ENCODE results near the gene CARNS1. TPM values are rescaled to one million over a fixed set of nuclear protein-coding genes. Genes with fewer than 3 reads are reported as not detected.

Gene CARNS1
- polyA plus RNA-seq, 1 experiment: 0.12 TPM

GRCh38 chr11:67469508-67469811, 54.0 kb downstream of the CARNS1 start:
- ChIA-PET POLR2A (no interaction called here), CTCF (interaction anchor here (0.7 to 2.0 kb wide), 4 partner anchors 69 to 118 kb away, joined by 3 to 8 read pairs (median 4); partner anchors contain the start of genes PPP1CA and RAD9A)
- H3K4me3 ChIP-seq (ENCODE audit: low read depth, low read length): peak overlapping the region; percentile 86
- H3K27me3 ChIP-seq (ENCODE audit: control insufficient read depth, insufficient read depth, low read length): no peaks in the 10 kb centered on the region
- no peak for TF ChIP-seq CTCF (IDR thresholded peaks at IDR 0.05; ENCODE audit: insufficient read depth, low read depth, low read length)
- no peak for DNase-seq (ENCODE audit: low read depth)
- no peaks in the 10 kb centered on the region; the same call in 1 of the 2 replicates for H3K36me3 ChIP-seq (ENCODE audit: control insufficient read depth, insufficient read depth, low read length)

GRCh38 chr11:67470337-67471002, 55.0 kb downstream of the CARNS1 start:
- H3K4me3 ChIP-seq (ENCODE audit: low read depth, low read length): no peak overlapping the region
- POLR2A ChIA-PET: no interaction called here
- no peak for DNase-seq (ENCODE audit: low read depth)
- CTCF ChIA-PET: interaction anchor here (1.1 to 1.5 kb wide), 2 partner anchors 72 to 81 kb away, joined by 3 read pairs; no protein-coding TSS in a partner anchor
- H3K27me3 ChIP-seq (ENCODE audit: control insufficient read depth, insufficient read depth, low read length): no peaks in the 10 kb centered on the region
- H3K36me3 ChIP-seq (ENCODE audit: control insufficient read depth, insufficient read depth, low read length): no peaks in the 10 kb centered on the region; the same call in 1 of the 2 replicates
- no peak for TF ChIP-seq CTCF (IDR thresholded peaks at IDR 0.05; ENCODE audit: insufficient read depth, low read depth, low read length)

GRCh38 chr11:67472882-67473281, 57.4 kb downstream of the CARNS1 start:
- no peak for TF ChIP-seq CTCF (IDR thresholded peaks at IDR 0.05; ENCODE audit: insufficient read depth, low read depth, low read length)
- no peaks in the 10 kb centered on the region for H3K27me3 ChIP-seq (ENCODE audit: control insufficient read depth, insufficient read depth, low read length)
- H3K36me3 ChIP-seq (ENCODE audit: control insufficient read depth, insufficient read depth, low read length): no peaks in the 10 kb centered on the region
- POLR2A ChIA-PET: no interaction called here
- no peak overlapping the region for H3K4me3 ChIP-seq (ENCODE audit: low read depth, low read length)
- CTCF ChIA-PET: no interaction called here
- DNase-seq (ENCODE audit: low read depth): no peak

Small RNA genes lying within 50 kb of the gene (small RNA-seq; reads per million reads assigned to genes)
- not detected for gene RNU6-1238P (ENCODE audit: insufficient read length, low read depth, low replicate concordance)

Other genes starting within 250 kb of the CARNS1 start
- 21.9 and 31.2 TPM in 2 replicates for gene GRK2, start 149.2 kb upstream of the CARNS1 start, polyA plus RNA-seq (2011; rRNA removed)
- 18.4 and 30.7 TPM in 2 replicates for gene ANKRD13D, start 126.4 kb upstream of the CARNS1 start, polyA plus RNA-seq (2011; rRNA removed)
- 19.1 and 22.1 TPM in 2 replicates for gene SSH3, start 112.1 kb upstream of the CARNS1 start, polyA plus RNA-seq (2011; rRNA removed)
- 95.6 and 119 TPM in 2 replicates for gene POLD4, start 62.1 kb upstream of the CARNS1 start, polyA plus RNA-seq (2011; rRNA removed)
- gene CLCF1, start 42.1 kb upstream of the CARNS1 start, polyA plus RNA-seq (2011; rRNA removed): 13.9 and 21.3 TPM in 2 replicates
- 5.9 and 10.7 TPM in 2 replicates for gene RAD9A, start 23.7 kb upstream of the CARNS1 start, polyA plus RNA-seq (2011; rRNA removed)
- 146 and 233 TPM in 2 replicates for gene PPP1CA, start 13.8 kb upstream of the CARNS1 start, polyA plus RNA-seq (2011; rRNA removed)
- not detected in 2 replicates for gene TBC1D10C, start 11.6 kb upstream of the CARNS1 start, polyA plus RNA-seq (2011; rRNA removed)
- gene RPS6KB2, start 12.8 kb downstream of the CARNS1 start, polyA plus RNA-seq (2011; rRNA removed): 42.9 and 59.9 TPM in 2 replicates
- 0.27 and 0.43 TPM in 2 replicates for gene PTPRCAP, start 22.0 kb downstream of the CARNS1 start, polyA plus RNA-seq (2011; rRNA removed)
- 86.5 and 158 TPM in 2 replicates for gene CORO1B, start 27.8 kb downstream of the CARNS1 start, polyA plus RNA-seq (2011; rRNA removed)
- not detected in 2 replicates for gene GPR152, start 37.1 kb downstream of the CARNS1 start, polyA plus RNA-seq (2011; rRNA removed)
- not detected in 2 replicates for gene CABP4, start 39.7 kb downstream of the CARNS1 start, polyA plus RNA-seq (2011; rRNA removed)
- gene TMEM134, start 53.6 kb downstream of the CARNS1 start, polyA plus RNA-seq (2011; rRNA removed): 30.6 and 31.7 TPM in 2 replicates
- 69.9 and 133 TPM in 2 replicates for gene AIP, start 67.3 kb downstream of the CARNS1 start, polyA plus RNA-seq (2011; rRNA removed)
- 8.0 and 14.4 TPM in 2 replicates for gene PITPNM1, start 89.7 kb downstream of the CARNS1 start, polyA plus RNA-seq (2011; rRNA removed)
- 15.4 and 30.4 TPM in 2 replicates for gene CDK2AP2, start 92.5 kb downstream of the CARNS1 start, polyA plus RNA-seq (2011; rRNA removed)
- gene CABP2, start 107.8 kb downstream of the CARNS1 start, polyA plus RNA-seq (2011; rRNA removed): not detected in 2 replicates
- gene GSTP1, start 168.1 kb downstream of the CARNS1 start, polyA plus RNA-seq (2011; rRNA removed): 679 and 883 TPM in 2 replicates
- gene NDUFV1, start 191.3 kb downstream of the CARNS1 start, polyA plus RNA-seq (2011; rRNA removed): 97.9 and 149 TPM in 2 replicates
- gene NUDT8, start 214.3 kb downstream of the CARNS1 start, polyA plus RNA-seq (2011; rRNA removed): 1.3 and 1.7 TPM in 2 replicates
- not detected in 2 replicates for gene TBX10, start 224.1 kb downstream of the CARNS1 start, polyA plus RNA-seq (2011; rRNA removed)
- not detected in 2 replicates for gene ACY3, start 235.1 kb downstream of the CARNS1 start, polyA plus RNA-seq (2011; rRNA removed)